Limb (tissue), 2 donors: Measurements from ENCODE around the gene PHGDH.

ENCODE experiments used
- DNase-seq, 2 donors: peaks; one replicate each; pipeline ENCODE4 v3.0.0-alpha.2; 2016; ENCODE audit errors: extremely low spot score in 2 of 2

PHGDH gene

GRCh38 chr1:119787776-119788175, 76.0 kb downstream of the PHGDH start:
- DNase-seq = no peak

- no peak for DNase-seq
Measured at GRCh38 chr1:119790451-119791198, 78.9 kb downstream of the PHGDH start.

- no peak for DNase-seq
Measured at GRCh38 chr1:119791377-119791776, 79.6 kb downstream of the PHGDH start.
